Natural killer cell (primary cell): ENCODE data around the gene GADD45G. TPM values are rescaled to one million over a fixed set of nuclear protein-coding genes. Genes with fewer than 3 reads are reported as not detected.

ENCODE experiments used
- ATAC-seq, 3 donors: fragments of 150-1000 bp in 2 of 3; fragments of 200-7000 bp in 1 of 3; cut with Tn5 transposase; 1 replicate in 1 of 3; 2 replicates in 2 of 3; pipeline ENCODE4 v1.10.0; 2021; ENCODE audit warnings: mild to moderate bottlenecking in 2 of 3, moderate library complexity in 2 of 3
- DNase-seq, 2 donors: peaks; one replicate each; pipeline versions ENCODE4 v3.0.0 to v3.0.0-alpha.2; 2013 to 2021; ENCODE audit warnings: mixed read lengths in 1 of 2
- H3K27ac ChIP-seq: one replicate; pipeline ENCODE4 v1.5.1; 2013; ENCODE audit warnings: mild to moderate bottlenecking, low read length
- H3K27me3 ChIP-seq: one replicate; pipeline ENCODE4 v1.6.1; 2013; ENCODE audit warnings: low read length; ENCODE audit not compliant: control insufficient read depth, insufficient read depth
- H3K36me3 ChIP-seq: one replicate; pipeline ENCODE4 v1.6.1; 2013; ENCODE audit warnings: low read length; ENCODE audit not compliant: control insufficient read depth, insufficient read depth
- H3K4me1 ChIP-seq: one replicate; pipeline ENCODE4 v1.6.1; 2013; ENCODE audit warnings: low read length; ENCODE audit not compliant: control insufficient read depth, insufficient read depth
- H3K4me3 ChIP-seq: one replicate; pipeline ENCODE4 v1.5.1; 2013; ENCODE audit warnings: low read length
- H3K9me3 ChIP-seq: one replicate; pipeline ENCODE4 v1.6.1; 2013; ENCODE audit warnings: low read length; ENCODE audit not compliant: control insufficient read depth, insufficient read depth
- H3K27ac Mint-ChIP-seq, 2 donors: one replicate each; pipeline ENCODE4 v1.8.0; 2022; ENCODE audit warnings: mild to moderate bottlenecking in 2 of 2, mixed read lengths in 2 of 2, moderate library complexity in 1 of 2
- H3K27me3 Mint-ChIP-seq, 2 donors: one replicate each; pipeline ENCODE4 v1.8.0; 2022; ENCODE audit warnings: low read depth in 2 of 2, mixed read lengths in 2 of 2
- H3K36me3 Mint-ChIP-seq: one replicate; pipeline ENCODE4 v1.8.0; 2022; ENCODE audit warnings: mixed read lengths
- H3K4me1 Mint-ChIP-seq, 2 donors: one replicate each; pipeline ENCODE4 v1.8.0; 2022; ENCODE audit warnings: mixed read lengths in 2 of 2
- H3K4me3 Mint-ChIP-seq: one replicate; pipeline ENCODE4 v1.8.0; 2022; ENCODE audit warnings: mild to moderate bottlenecking, moderate library complexity, mixed read lengths
- H3K9me3 Mint-ChIP-seq, 2 donors: one replicate each; pipeline ENCODE4 v1.8.0; 2022; ENCODE audit warnings: mixed read lengths in 2 of 2
- CTCF ChIP-seq: fragments of 200-600 bp; IDR thresholded peaks from one replicate; pipeline ENCODE4 v1.8.0; 2022; ENCODE audit warnings: antibody characterized with exemption
- WGBS: methylation state at CpG from one replicate; pipeline ENCODE4 v1.1.7; 2013; ENCODE audit warnings: missing lambda C conversion rate; ENCODE audit not compliant: insufficient coverage; 5-methylcytosine and 5-hydroxymethylcytosine counted together
- intact Hi-C: fragments of 100-400 bp; cut with micrococcal nuclease; formaldehyde crosslinking; loops from one replicate; pipeline ENCODE4 v1.14.2; 2022
- total RNA-seq, 4 donors: library from RNA; stranded (reverse); fragments of 120-200 nt in 1 of 4; gene quantifications; one replicate each; pipeline versions ENCODE4 v1.2.3 to v1.2.4, GENCODE V29; 2013 to 2022

GADD45G gene
- total RNA-seq, 3 donors from 2014 or later (not counting 1 experiment from before 2014, with no cell fraction given), result 2.6 to 3.2 (median 2.8) TPM

GRCh38 chr9:89619424-89620138, 14.8 kb downstream of the GADD45G start:
- Mint-ChIP-seq H3K9me3 (no peaks in the 10 kb centered on the region), H3K27ac (no peak overlapping the region), H3K4me3 (no peak overlapping the region), H3K27me3 (peaks cover 4 to 11% of the 10 kb centered on the region in 2 donors), H3K36me3 (no peaks in the 10 kb centered on the region), H3K4me1 (no peaks in the 10 kb centered on the region)
- no peaks in the 10 kb centered on the region for H3K9me3 ChIP-seq
- H3K4me3 ChIP-seq, result no peak overlapping the region
- ATAC-seq (no peak), DNase-seq (no peak)
- WGBS, result 97% methylated on average over 3 of the region's 3 CpGs
- no peak for TF ChIP-seq CTCF
- no peak overlapping the region for H3K27ac ChIP-seq
- intact Hi-C loops, result no loop called here
- no peaks in the 10 kb centered on the region for H3K4me1 ChIP-seq
- no peaks in the 10 kb centered on the region for H3K27me3 ChIP-seq
- H3K36me3 ChIP-seq, result no peaks in the 10 kb centered on the region

GRCh38 chr9:89621031-89621430, 16.2 kb downstream of the GADD45G start:
- H3K27ac ChIP-seq, result no peak overlapping the region
- DNase-seq, result no peak
- no peaks in the 10 kb centered on the region for H3K36me3 Mint-ChIP-seq
- no peaks in the 10 kb centered on the region for H3K27me3 ChIP-seq
- H3K9me3 ChIP-seq, result no peaks in the 10 kb centered on the region
- no peak overlapping the region for H3K4me3 Mint-ChIP-seq
- intact Hi-C loops, result no loop called here
- no peak for TF ChIP-seq CTCF
- peaks cover 4 to 14% of the 10 kb centered on the region in 2 donors for H3K27me3 Mint-ChIP-seq
- H3K4me1 ChIP-seq, result no peaks in the 10 kb centered on the region
- 91% methylated on average over 6 of the region's 6 CpGs for WGBS
- ATAC-seq, result no peak
- H3K27ac Mint-ChIP-seq, result no peak overlapping the region
- no peaks in the 10 kb centered on the region for H3K36me3 ChIP-seq
- no peaks in the 10 kb centered on the region for H3K4me1 Mint-ChIP-seq
- no peak overlapping the region for H3K4me3 ChIP-seq
- no peaks in the 10 kb centered on the region for H3K9me3 Mint-ChIP-seq

GRCh38 chr9:89621676-89622075, 16.9 kb downstream of the GADD45G start:
- Mint-ChIP-seq H3K27me3 (peaks cover 6 to 14% of the 10 kb centered on the region in 2 donors), H3K36me3 (no peaks in the 10 kb centered on the region), H3K4me1 (no peaks in the 10 kb centered on the region), H3K4me3 (no peak overlapping the region), H3K9me3 (no peaks in the 10 kb centered on the region), H3K27ac (no peak overlapping the region)
- Histone ChIP-seq H3K27me3 (no peaks in the 10 kb centered on the region), H3K4me3 (no peak overlapping the region), H3K36me3 (no peaks in the 10 kb centered on the region), H3K4me1 (no peaks in the 10 kb centered on the region), H3K27ac (no peak overlapping the region), H3K9me3 (no peaks in the 10 kb centered on the region)
- TF ChIP-seq CTCF, result no peak
- no peak for ATAC-seq
- DNase-seq, result no peak
- WGBS, result 96% methylated on average over 4 of the region's 4 CpGs
- intact Hi-C loops, result no loop called here
